GM12875 (cell line): ENCODE measurements around the gene TUBA8.

Experiments used
- H3K4me3 ChIP-seq: one replicate; pipeline ENCODE4 v1.5.1; 2011; ENCODE audit warnings: low read depth, low read length, control low read depth
- CTCF ChIP-seq: IDR thresholded peaks from 2 replicates; pipeline ENCODE4 v1.5.1; 2011; ENCODE audit warnings: low read depth, mild to moderate bottlenecking, control low read depth, inconsistent platforms, low read length, moderate library complexity, borderline replicate concordance; ENCODE audit not compliant: insufficient read depth

Gene TUBA8

GRCh38 chr22:18090286-18090685, 20.3 kb upstream of the TUBA8 start:
- no peak for TF ChIP-seq CTCF
- H3K4me3 ChIP-seq: no peak overlapping the region

DNA sequence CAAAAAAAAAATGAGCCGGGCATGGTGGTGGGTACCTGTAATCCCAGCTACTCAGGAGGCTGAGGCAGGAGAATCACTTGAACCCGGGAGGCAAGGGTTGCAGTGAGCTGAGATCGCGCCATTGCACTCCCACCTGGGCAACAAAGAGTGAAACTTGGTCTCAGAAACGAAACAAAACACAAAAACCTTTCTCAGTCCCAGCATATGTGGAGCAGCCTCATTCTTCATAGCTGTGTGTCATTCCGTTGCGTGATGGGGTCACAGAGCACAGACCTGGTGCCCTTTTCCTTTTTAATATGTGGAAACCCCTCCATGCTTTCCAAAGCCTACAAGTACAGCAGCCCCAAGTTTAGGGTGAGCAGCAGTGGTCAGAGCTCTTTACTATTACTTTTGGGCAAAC, 19.1 kb upstream of the TUBA8 start:
- TF ChIP-seq CTCF: no peak

GRCh38 chr22:18091916-18092526, 18.6 kb upstream of the TUBA8 start:
- TF ChIP-seq CTCF: no peak
- H3K4me3 ChIP-seq: no peak overlapping the region

More for the DNA sequence above, 19.1 kb upstream of the TUBA8 start:
- no peak overlapping the region for H3K4me3 ChIP-seq

GRCh38 chr22:18093661-18094060, 16.9 kb upstream of the TUBA8 start:
- no peak overlapping the region for H3K4me3 ChIP-seq
- no peak for TF ChIP-seq CTCF

GRCh38 chr22:18095101-18095805, 15.4 kb upstream of the TUBA8 start:
- TF ChIP-seq CTCF: no peak
- H3K4me3 ChIP-seq: no peak overlapping the region

DNA sequence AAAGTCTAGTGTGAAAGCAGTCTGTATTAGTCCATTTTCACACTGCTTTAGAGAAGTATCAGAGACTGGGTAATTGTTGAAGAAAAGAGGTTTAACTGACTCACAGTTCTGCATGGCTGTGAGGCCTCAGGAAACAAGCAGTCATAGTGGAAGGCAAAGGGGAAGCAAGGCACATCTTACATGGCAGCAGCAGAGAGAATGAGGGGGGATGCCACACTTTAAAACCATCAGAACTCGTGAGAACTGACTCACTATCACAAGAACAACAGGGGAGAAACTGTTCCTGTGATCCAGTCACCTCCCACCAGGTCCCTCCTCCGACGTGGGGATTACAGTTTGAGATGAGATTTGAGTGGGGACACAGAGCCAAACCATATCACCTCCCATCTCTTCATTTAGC, 13.8 kb upstream of the TUBA8 start:
- H3K4me3 ChIP-seq: no peak overlapping the region
- no peak for TF ChIP-seq CTCF

DNA sequence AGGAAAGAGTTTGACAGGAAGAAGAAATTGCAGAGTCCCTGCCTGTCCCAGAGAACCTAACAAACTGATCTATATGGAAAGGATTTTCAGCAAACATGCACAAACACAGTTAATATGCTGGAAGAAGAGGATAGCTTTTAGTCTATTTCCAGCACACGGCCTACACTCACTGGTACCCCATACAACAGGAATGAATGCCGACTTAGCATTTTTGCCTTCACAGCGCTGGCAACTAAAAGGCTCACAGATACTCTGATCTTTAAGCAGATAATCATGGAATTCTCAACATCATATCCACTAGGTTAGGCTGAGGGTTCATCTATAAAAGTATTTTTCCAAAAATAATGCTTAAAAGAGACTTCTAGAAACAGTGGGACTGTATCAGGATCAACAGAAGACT, 9.8 kb upstream of the TUBA8 start:
- no peak for TF ChIP-seq CTCF
- H3K4me3 ChIP-seq: no peak overlapping the region
